Panc1 (cell line): ENCODE measurements around the gene NRBF2. TPM values are rescaled to one million over a fixed set of nuclear protein-coding genes. Genes with fewer than 3 reads are reported as not detected.

ENCODE experiments used
- ATAC-seq: fragments of 200-7000 bp; cut with Tn5 transposase; 2 replicates; pipeline ENCODE4 v1.9.1; 2020; ENCODE audit warnings: mild to moderate bottlenecking, moderate library complexity
- BruUV-seq: library from RNA; stranded (reverse); fragments of 400-500 nt; replicated peaks from 2 replicates; lab custom pipeline; 2021; lab: Mats Ljungman, UMichigan
- CTCF ChIA-PET: fragments of 300-600 bp; sonication (Branson Sonifier 250); formaldehyde crosslinking; loops from one replicate; lab custom pipeline; 2022; ENCODE audit warnings: antibody characterized with exemption; lab: Charles Lee
- POLR2A ChIA-PET: fragments of 300-600 bp; sonication (Branson Sonifier 250); formaldehyde crosslinking; loops from one replicate; lab custom pipeline; 2022; ENCODE audit warnings: antibody characterized with exemption; lab: Charles Lee
- DNase-seq: peaks from one replicate; pipeline ENCODE4 v3.0.0-alpha.2; 2010; ENCODE audit warnings: low read depth, low spot score
- H3K27ac ChIP-seq: 2 replicates; pipeline ENCODE4 v1.5.1; 2011; ENCODE audit warnings: mild to moderate bottlenecking, low read length, inconsistent platforms
- H3K27me3 ChIP-seq: fragments of 200-500 bp; sonication (Bioruptor generic); 2 replicates; pipeline ENCODE4 v1.6.0; 2014; ENCODE audit warnings: low read length, inconsistent platforms; ENCODE audit not compliant: control insufficient read depth, insufficient read depth
- H3K36me3 ChIP-seq: fragments of 200-500 bp; sonication (Bioruptor generic); 2 replicates; pipeline ENCODE4 v1.5.1; 2014; ENCODE audit warnings: inconsistent platforms, mild to moderate bottlenecking, low read length, moderate library complexity; ENCODE audit not compliant: control insufficient read depth, insufficient read depth
- H3K4me1 ChIP-seq: 2 replicates; pipeline ENCODE4 v1.5.1; 2011; ENCODE audit warnings: inconsistent platforms, mild to moderate bottlenecking, low read length, moderate library complexity; ENCODE audit not compliant: control insufficient read depth, insufficient read depth
- H3K4me3 ChIP-seq, 2 experiments: 2 replicates each; pipeline ENCODE4 v1.5.1; 2011 to 2012; ENCODE audit warnings: low read depth in 2 of 2, low read length in 2 of 2, mild to moderate bottlenecking in 2 of 2, inconsistent platforms in 1 of 2, moderate library complexity in 1 of 2
- H3K9me3 ChIP-seq: fragments of 200-500 bp; sonication (Bioruptor generic); 2 replicates; pipeline ENCODE4 v1.5.1; 2014; ENCODE audit warnings: low read depth, mild to moderate bottlenecking, inconsistent platforms, low read length, moderate library complexity; ENCODE audit not compliant: control insufficient read depth, insufficient read depth
- POLR2AphosphoS5 ChIP-seq: IDR thresholded peaks from 2 replicates; pipeline ENCODE4 v1.6.1; 2012; ENCODE audit warnings: mild to moderate bottlenecking, low read depth, low read length, moderate library complexity
- SIN3A ChIP-seq: IDR thresholded peaks from 2 replicates; pipeline ENCODE4 v1.6.1; 2012; ENCODE audit warnings: low read depth, mild to moderate bottlenecking, low read length, moderate library complexity, borderline replicate concordance; ENCODE audit not compliant: insufficient read depth
- TCF7L2 ChIP-seq: IDR thresholded peaks from 2 replicates; pipeline ENCODE4 v1.6.1; 2011; ENCODE audit warnings: mild to moderate bottlenecking, low read depth, low read length, inconsistent platforms
- in situ Hi-C: cut with HindIII; loops from 2 replicates; pipeline ENCODE4 v1.10.0; 2016; ENCODE audit warnings: low sequenced_read_pairs, low pct_unique_long_range_greater_than_20kb
- intact Hi-C: fragments of 100-400 bp; cut with micrococcal nuclease; formaldehyde crosslinking; loops from one replicate; pipeline ENCODE4 v1.10.0; 2022; ENCODE audit not compliant: unreplicated experiment
- total RNA-seq: library from RNA; stranded (reverse); gene quantifications from one replicate; pipeline ENCODE4 v1.2.1, GENCODE V29; 2021; ENCODE audit not compliant: unreplicated experiment
- TF ChIP-seq, protein P1 (sequence below): fragments of 450-650 bp; IDR thresholded peaks from 2 replicates; pipeline ENCODE4 v1.5.1; 2017; ENCODE audit warnings: mild to moderate bottlenecking
- TF ChIP-seq, protein P2 (sequence below), 2 experiments: IDR thresholded peaks; 2 replicates each; pipeline ENCODE4 v1.6.1; 2011 to 2012; ENCODE audit warnings: low read depth in 2 of 2, control low read depth in 1 of 2, low read length in 1 of 2, mild to moderate bottlenecking in 1 of 2, moderate library complexity in 1 of 2; ENCODE audit not compliant: insufficient read depth in 1 of 2

The NRBF2 gene
- total RNA-seq, 1 experiment from 2014 or later: 25.7 TPM

DNA sequence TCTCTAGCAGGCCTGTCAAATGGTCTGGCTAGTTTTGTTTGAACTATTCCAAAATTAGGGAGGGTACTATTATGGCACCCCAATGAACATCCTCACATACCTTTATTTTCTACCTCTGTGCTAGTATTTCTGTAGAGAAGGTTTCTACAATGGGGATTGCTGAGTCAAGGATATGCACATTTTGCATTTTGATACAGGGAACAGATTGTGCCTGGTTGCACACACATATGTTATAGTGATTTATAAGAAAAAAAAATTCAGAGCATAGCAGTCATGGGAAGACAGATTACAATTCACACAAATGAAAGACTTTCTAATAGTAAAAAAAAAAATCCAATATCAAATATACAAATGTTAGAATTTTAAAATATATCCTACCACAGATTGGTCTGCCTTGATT lies 14.1 kb upstream of the NRBF2 start:
- intact Hi-C loops (no loop called here), in situ Hi-C loops (no loop called here)
- H3K27ac ChIP-seq: no peak overlapping the region
- ATAC-seq: no peak
- BruUV-seq: no TSS peak
- H3K4me1 ChIP-seq: peaks cover 3% of the 10 kb centered on the region; the same call in 1 of the 2 replicates
- no peak for DNase-seq
- no peaks in the 10 kb centered on the region for H3K36me3 ChIP-seq
- ChIA-PET POLR2A (no interaction called here), CTCF (no interaction called here)
- TF ChIP-seq POLR2AphosphoS5: no peak
- TF ChIP-seq, protein P1, sequence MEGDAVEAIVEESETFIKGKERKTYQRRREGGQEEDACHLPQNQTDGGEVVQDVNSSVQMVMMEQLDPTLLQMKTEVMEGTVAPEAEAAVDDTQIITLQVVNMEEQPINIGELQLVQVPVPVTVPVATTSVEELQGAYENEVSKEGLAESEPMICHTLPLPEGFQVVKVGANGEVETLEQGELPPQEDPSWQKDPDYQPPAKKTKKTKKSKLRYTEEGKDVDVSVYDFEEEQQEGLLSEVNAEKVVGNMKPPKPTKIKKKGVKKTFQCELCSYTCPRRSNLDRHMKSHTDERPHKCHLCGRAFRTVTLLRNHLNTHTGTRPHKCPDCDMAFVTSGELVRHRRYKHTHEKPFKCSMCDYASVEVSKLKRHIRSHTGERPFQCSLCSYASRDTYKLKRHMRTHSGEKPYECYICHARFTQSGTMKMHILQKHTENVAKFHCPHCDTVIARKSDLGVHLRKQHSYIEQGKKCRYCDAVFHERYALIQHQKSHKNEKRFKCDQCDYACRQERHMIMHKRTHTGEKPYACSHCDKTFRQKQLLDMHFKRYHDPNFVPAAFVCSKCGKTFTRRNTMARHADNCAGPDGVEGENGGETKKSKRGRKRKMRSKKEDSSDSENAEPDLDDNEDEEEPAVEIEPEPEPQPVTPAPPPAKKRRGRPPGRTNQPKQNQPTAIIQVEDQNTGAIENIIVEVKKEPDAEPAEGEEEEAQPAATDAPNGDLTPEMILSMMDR: no peak
- TF ChIP-seq, protein P2, sequence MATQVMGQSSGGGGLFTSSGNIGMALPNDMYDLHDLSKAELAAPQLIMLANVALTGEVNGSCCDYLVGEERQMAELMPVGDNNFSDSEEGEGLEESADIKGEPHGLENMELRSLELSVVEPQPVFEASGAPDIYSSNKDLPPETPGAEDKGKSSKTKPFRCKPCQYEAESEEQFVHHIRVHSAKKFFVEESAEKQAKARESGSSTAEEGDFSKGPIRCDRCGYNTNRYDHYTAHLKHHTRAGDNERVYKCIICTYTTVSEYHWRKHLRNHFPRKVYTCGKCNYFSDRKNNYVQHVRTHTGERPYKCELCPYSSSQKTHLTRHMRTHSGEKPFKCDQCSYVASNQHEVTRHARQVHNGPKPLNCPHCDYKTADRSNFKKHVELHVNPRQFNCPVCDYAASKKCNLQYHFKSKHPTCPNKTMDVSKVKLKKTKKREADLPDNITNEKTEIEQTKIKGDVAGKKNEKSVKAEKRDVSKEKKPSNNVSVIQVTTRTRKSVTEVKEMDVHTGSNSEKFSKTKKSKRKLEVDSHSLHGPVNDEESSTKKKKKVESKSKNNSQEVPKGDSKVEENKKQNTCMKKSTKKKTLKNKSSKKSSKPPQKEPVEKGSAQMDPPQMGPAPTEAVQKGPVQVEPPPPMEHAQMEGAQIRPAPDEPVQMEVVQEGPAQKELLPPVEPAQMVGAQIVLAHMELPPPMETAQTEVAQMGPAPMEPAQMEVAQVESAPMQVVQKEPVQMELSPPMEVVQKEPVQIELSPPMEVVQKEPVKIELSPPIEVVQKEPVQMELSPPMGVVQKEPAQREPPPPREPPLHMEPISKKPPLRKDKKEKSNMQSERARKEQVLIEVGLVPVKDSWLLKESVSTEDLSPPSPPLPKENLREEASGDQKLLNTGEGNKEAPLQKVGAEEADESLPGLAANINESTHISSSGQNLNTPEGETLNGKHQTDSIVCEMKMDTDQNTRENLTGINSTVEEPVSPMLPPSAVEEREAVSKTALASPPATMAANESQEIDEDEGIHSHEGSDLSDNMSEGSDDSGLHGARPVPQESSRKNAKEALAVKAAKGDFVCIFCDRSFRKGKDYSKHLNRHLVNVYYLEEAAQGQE (IDR thresholded peaks at IDR 0.05; ENCODE audit: insufficient read depth in 1 of 2, low read depth in 2 of 2, low read length in 1 of 2): no peak
- no peak for TF ChIP-seq TCF7L2
- no peak for TF ChIP-seq SIN3A
- H3K9me3 ChIP-seq: no peaks in the 10 kb centered on the region
- H3K4me3 ChIP-seq: no peak overlapping the region
- H3K27me3 ChIP-seq: no peaks in the 10 kb centered on the region

DNA sequence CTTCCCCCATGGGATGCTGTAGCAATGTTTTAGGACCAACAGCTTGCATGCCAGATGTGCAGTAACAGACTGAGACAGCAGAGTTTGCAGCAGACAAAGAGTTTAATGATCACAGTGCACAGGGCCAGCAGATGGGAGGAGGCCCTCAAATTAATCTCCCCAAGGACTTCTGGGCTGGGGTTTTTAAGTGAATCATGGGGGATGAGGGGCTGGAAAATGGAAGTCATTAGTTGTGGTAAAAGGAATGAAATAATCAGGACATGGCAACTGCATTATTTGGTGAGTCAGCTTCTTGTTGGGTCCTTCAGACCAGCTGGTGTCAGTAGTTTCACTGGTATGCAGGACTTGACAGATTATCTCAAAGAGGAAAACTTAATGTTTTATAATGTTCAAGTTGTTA lies 12.6 kb upstream of the NRBF2 start:
- intact Hi-C loops (no loop called here), in situ Hi-C loops (no loop called here)
- DNase-seq (no peak), ATAC-seq (no peak)
- Histone ChIP-seq H3K27ac (no peak overlapping the region), H3K9me3 (no peaks in the 10 kb centered on the region), H3K36me3 (no peaks in the 10 kb centered on the region), H3K27me3 (no peaks in the 10 kb centered on the region), H3K4me3 (no peak overlapping the region), H3K4me1 (peaks cover 3% of the 10 kb centered on the region; the same call in 1 of the 2 replicates)
- ChIA-PET CTCF (no interaction called here), POLR2A (no interaction called here)
- no TSS peak for BruUV-seq
- no peak for TF ChIP-seq TCF7L2
- no peak for TF ChIP-seq POLR2AphosphoS5
- TF ChIP-seq, protein P2 (IDR thresholded peaks at IDR 0.05; ENCODE audit: insufficient read depth in 1 of 2, low read depth in 2 of 2, low read length in 1 of 2): no peak
- no peak for TF ChIP-seq SIN3A
- TF ChIP-seq, protein P1: no peak
